ENCODE results near the gene MUC2. TPM values are rescaled to one million over a fixed set of nuclear protein-coding genes. Genes with fewer than 3 reads are reported as not detected.
A peak's percentile ranks its signal among the peaks of the same experiment; 100 is the strongest.

Gene MUC2
- total RNA-seq, 1 donor from 2014 or later, result not detected

- no peak overlapping the region for H3K4me3 ChIP-seq
- H2AFZ ChIP-seq (replicated peaks), result no peak overlapping the region
- no peak overlapping the region for H3K9ac ChIP-seq
- H3K27ac Mint-ChIP-seq, result peak overlapping the region; percentile 78
- H3K9me3 Mint-ChIP-seq, result peaks cover 6% of the 10 kb centered on the region
- H3K27ac ChIP-seq, result no peak overlapping the region
- H3K9me3 ChIP-seq (ENCODE audit: low read depth), result no peaks in the 10 kb centered on the region
- no peaks in the 10 kb centered on the region for H3K27me3 ChIP-seq
- no peak overlapping the region for H3K4me2 ChIP-seq
- peaks cover 10% of the 10 kb centered on the region for H3F3A ChIP-seq (ENCODE audit: low read depth)
- peaks cover 13% of the 10 kb centered on the region for H3K27me3 Mint-ChIP-seq (ENCODE audit: insufficient read depth, low read depth)
- H3K4me3 Mint-ChIP-seq, result no peak overlapping the region
- no peaks in the 10 kb centered on the region for H4K20me1 ChIP-seq (ENCODE audit: low read depth)
- no peak for TF ChIP-seq EZH2phosphoT487 (IDR thresholded peaks at IDR 0.05)
- no peak for TF ChIP-seq CTCF (IDR thresholded peaks at IDR 0.05)
- no peak for TF ChIP-seq EZH2 (IDR thresholded peaks at IDR 0.05)
- no peaks in the 10 kb centered on the region for H3K36me3 ChIP-seq
- H3K79me2 ChIP-seq (ENCODE audit: low read depth), result no peaks in the 10 kb centered on the region
- H3K4me1 ChIP-seq, result no peaks in the 10 kb centered on the region
- H3K36me3 Mint-ChIP-seq, result no peaks in the 10 kb centered on the region
- DNase-seq (ENCODE audit: low spot score), result no peak
- peaks cover 9% of the 10 kb centered on the region for H3K4me1 Mint-ChIP-seq
Measured at GRCh38 chr11:1090600-1091331, 16.1 kb downstream of the MUC2 start.

GRCh38 chr11:1091332-1092083 is 16.8 kb downstream of the MUC2 start:
- H3F3A ChIP-seq (ENCODE audit: low read depth), result peaks cover 10% of the 10 kb centered on the region
- H3K4me2 ChIP-seq, result no peak overlapping the region
- H3K36me3 ChIP-seq, result no peaks in the 10 kb centered on the region
- peaks cover 9% of the 10 kb centered on the region for H3K9me3 Mint-ChIP-seq
- peak overlapping the region; percentile 63 for H3K4me3 Mint-ChIP-seq
- DNase-seq (ENCODE audit: low spot score), result no peak
- no peak overlapping the region for H3K27ac ChIP-seq
- no peaks in the 10 kb centered on the region for H4K20me1 ChIP-seq (ENCODE audit: low read depth)
- H3K27ac Mint-ChIP-seq, result peak overlapping the region; percentile 78
- no peak overlapping the region for H2AFZ ChIP-seq (replicated peaks)
- H3K4me1 ChIP-seq, result no peaks in the 10 kb centered on the region
- peaks cover 9% of the 10 kb centered on the region for H3K4me1 Mint-ChIP-seq
- peaks cover 14% of the 10 kb centered on the region for H3K27me3 Mint-ChIP-seq (ENCODE audit: insufficient read depth, low read depth)
- no peak overlapping the region for H3K9ac ChIP-seq
- H3K79me2 ChIP-seq (ENCODE audit: low read depth), result no peaks in the 10 kb centered on the region
- no peak for TF ChIP-seq EZH2 (IDR thresholded peaks at IDR 0.05)
- TF ChIP-seq CTCF (IDR thresholded peaks at IDR 0.05), result no peak
- TF ChIP-seq EZH2phosphoT487 (IDR thresholded peaks at IDR 0.05), result no peak
- no peaks in the 10 kb centered on the region for H3K27me3 ChIP-seq
- H3K36me3 Mint-ChIP-seq, result no peaks in the 10 kb centered on the region
- no peak overlapping the region for H3K4me3 ChIP-seq
- no peaks in the 10 kb centered on the region for H3K9me3 ChIP-seq (ENCODE audit: low read depth)

DNA sequence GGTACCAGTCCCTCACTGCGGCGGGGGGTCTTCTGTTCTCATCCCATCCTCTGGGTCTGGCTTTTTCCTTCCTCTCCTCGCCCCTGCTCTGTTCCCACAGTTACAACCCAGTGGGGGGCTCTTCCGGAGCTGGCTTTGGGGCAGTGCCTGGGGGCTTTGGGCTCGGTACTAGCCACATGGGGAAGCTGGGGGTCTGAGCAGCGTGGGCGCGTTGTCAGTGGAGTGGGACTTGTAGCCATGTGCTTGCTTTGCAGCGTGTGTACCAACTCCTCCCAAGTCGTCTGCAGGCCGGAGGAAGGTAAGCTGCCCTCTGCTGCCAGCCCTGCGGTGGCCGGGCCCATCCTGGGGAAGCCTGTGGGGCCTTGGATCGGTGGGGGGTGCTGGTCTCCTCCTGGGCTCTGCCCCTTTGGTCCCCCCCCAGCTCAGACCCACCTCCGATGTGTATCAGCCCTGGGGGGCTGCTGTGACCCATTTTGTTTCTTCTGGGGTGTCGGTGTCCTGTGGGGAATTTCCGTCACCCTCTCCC is 17.5 kb downstream of the MUC2 start:
- Histone ChIP-seq H3K4me1 (no peaks in the 10 kb centered on the region), H4K20me1 (ENCODE audit: low read depth) (no peaks in the 10 kb centered on the region), H3K27ac (no peak overlapping the region), H2AFZ (replicated peaks) (no peak overlapping the region), H3K9me3 (ENCODE audit: low read depth) (no peaks in the 10 kb centered on the region), H3K79me2 (ENCODE audit: low read depth) (no peaks in the 10 kb centered on the region), H3K9ac (no peak overlapping the region), H3F3A (ENCODE audit: low read depth) (peaks cover 10% of the 10 kb centered on the region), H3K27me3 (no peaks in the 10 kb centered on the region), H3K36me3 (no peaks in the 10 kb centered on the region), H3K4me3 (no peak overlapping the region), H3K4me2 (no peak overlapping the region)
- peaks cover 9% of the 10 kb centered on the region for H3K4me1 Mint-ChIP-seq
- TF ChIP-seq EZH2 (IDR thresholded peaks at IDR 0.05) (no peak), EZH2phosphoT487 (IDR thresholded peaks at IDR 0.05) (no peak), CTCF (IDR thresholded peaks at IDR 0.05) (no peak)
- DNase-seq (ENCODE audit: low spot score), result no peak
- no peaks in the 10 kb centered on the region for H3K36me3 Mint-ChIP-seq
- H3K9me3 Mint-ChIP-seq, result peaks cover 9% of the 10 kb centered on the region
- H3K27ac Mint-ChIP-seq, result no peak overlapping the region
- H3K27me3 Mint-ChIP-seq (ENCODE audit: insufficient read depth, low read depth), result peaks cover 14% of the 10 kb centered on the region
- H3K4me3 Mint-ChIP-seq, result no peak overlapping the region
